Epithelial cell of proximal tubule (primary cell): Measurements from ENCODE around the gene GLUL. TPM values are rescaled to one million over a fixed set of nuclear protein-coding genes. Genes with fewer than 3 reads are reported as not detected.
A peak's percentile ranks its signal among the peaks of the same experiment; 100 is the strongest.

Experiments used
- DNase-seq: peaks from one replicate; pipeline ENCODE4 v3.0.0-alpha.2; 2011; ENCODE audit warnings: low read depth
- H3K4me3 ChIP-seq: 2 replicates; pipeline ENCODE4 v1.5.1; 2011; ENCODE audit warnings: low read depth, mild to moderate bottlenecking, low read length
- total RNA-seq: library from RNA; depleted of rRNA; stranded (reverse); fragments of >200 nt; gene quantifications from 2 replicates; pipeline ENCODE4 v1.2.3, GENCODE V29; 2015
- TF ChIP-seq, protein P1 (sequence below): conservative IDR thresholded peaks from 2 replicates; pipeline ENCODE4 v1.5.1; 2012; ENCODE audit warnings: low read depth, mild to moderate bottlenecking, low read length

The GLUL gene
- total RNA-seq, 1 donor from 2014 or later = 137 TPM

- no peak for DNase-seq
- no peak overlapping the region for H3K4me3 ChIP-seq
Observed at GRCh38 chr1:182355723-182356098, 35.9 kb downstream of the GLUL start.

GRCh38 chr1:182351790-182352364, 39.7 kb downstream of the GLUL start:
- no peak overlapping the region for H3K4me3 ChIP-seq
- TF ChIP-seq, protein P1, sequence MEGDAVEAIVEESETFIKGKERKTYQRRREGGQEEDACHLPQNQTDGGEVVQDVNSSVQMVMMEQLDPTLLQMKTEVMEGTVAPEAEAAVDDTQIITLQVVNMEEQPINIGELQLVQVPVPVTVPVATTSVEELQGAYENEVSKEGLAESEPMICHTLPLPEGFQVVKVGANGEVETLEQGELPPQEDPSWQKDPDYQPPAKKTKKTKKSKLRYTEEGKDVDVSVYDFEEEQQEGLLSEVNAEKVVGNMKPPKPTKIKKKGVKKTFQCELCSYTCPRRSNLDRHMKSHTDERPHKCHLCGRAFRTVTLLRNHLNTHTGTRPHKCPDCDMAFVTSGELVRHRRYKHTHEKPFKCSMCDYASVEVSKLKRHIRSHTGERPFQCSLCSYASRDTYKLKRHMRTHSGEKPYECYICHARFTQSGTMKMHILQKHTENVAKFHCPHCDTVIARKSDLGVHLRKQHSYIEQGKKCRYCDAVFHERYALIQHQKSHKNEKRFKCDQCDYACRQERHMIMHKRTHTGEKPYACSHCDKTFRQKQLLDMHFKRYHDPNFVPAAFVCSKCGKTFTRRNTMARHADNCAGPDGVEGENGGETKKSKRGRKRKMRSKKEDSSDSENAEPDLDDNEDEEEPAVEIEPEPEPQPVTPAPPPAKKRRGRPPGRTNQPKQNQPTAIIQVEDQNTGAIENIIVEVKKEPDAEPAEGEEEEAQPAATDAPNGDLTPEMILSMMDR = no peak
- DNase-seq = no peak

More at GRCh38 chr1:182355723-182356098, 35.9 kb downstream of the GLUL start:
- TF ChIP-seq, protein P1 = no peak

GRCh38 chr1:182350839-182351238, 40.8 kb downstream of the GLUL start:
- no peak overlapping the region for H3K4me3 ChIP-seq
- TF ChIP-seq, protein P1 = no peak
- DNase-seq = no peak

GRCh38 chr1:182348961-182349747, 42.4 kb downstream of the GLUL start:
- no peak overlapping the region for H3K4me3 ChIP-seq
- TF ChIP-seq, protein P1 = no peak
- peak; percentile 13 for DNase-seq

GRCh38 chr1:182347019-182347418, 44.6 kb downstream of the GLUL start:
- H3K4me3 ChIP-seq = no peak overlapping the region
- DNase-seq = no peak
- TF ChIP-seq, protein P1 = no peak

DNA sequence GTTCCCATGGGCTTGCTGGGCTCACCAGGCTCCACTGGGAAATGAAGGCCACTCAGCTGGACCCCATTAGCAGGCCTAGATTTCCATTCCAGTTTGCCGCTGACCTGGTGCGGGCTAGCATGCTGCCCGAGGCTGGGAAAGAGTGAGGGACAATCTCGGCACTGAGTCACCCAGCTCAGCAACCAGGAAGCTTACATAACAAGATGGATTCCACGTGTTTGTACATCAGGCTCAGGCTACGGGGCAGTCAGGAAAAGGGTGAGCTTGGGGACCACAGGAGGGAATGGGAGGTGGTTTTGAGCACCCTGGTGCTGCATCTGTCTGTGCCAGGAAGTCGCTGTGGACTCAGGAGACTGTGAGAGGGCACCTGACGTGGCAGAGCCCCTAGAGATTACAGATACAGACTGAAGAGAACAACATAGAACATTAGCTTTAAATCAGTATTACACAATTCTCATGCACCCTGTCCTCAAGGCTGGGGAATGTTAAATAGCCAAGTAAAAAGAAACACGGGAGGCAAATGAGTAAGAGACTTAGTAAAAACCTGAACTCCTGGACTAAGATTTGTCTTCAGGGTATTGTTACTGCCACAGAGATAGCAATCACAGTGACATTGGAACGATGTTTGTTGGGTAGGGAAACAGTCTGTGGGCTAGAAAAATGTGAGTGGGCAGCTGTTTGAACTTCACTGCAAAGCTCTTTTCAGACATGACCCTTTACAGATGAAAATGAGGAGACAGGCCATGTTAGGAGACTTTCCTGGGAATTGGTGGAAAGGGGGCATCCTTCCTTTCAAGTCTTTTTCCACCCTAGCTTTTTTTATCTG, 51.1 kb downstream of the GLUL start:
- TF ChIP-seq, protein P1 = no peak
- DNase-seq = no peak
- no peak overlapping the region for H3K4me3 ChIP-seq
